ENCODE results near the gene KDM7A. TPM values are rescaled to one million over a fixed set of nuclear protein-coding genes. Genes with fewer than 3 reads are reported as not detected.

Gene KDM7A
- total RNA-seq, 1 experiment from 2014 or later = 6.6 TPM

- H2BK20ac ChIP-seq (ENCODE audit: low read depth, low read length, poor library complexity, severe bottlenecking) = no peak overlapping the region
- H3K23ac ChIP-seq (ENCODE audit: insufficient read length, low read depth, low read length) = no peak overlapping the region
- no peak overlapping the region for H2BK120ac ChIP-seq (ENCODE audit: low read depth, low read length, poor library complexity, severe bottlenecking)
- H2BK15ac ChIP-seq (ENCODE audit: low read depth, low read length) = no peak overlapping the region
- no peak overlapping the region for H3K14ac ChIP-seq (ENCODE audit: insufficient read depth, low read length)
- H3K9ac ChIP-seq (ENCODE audit: extremely low read depth, insufficient read length, low read length) = no peak overlapping the region
- H4K91ac ChIP-seq (ENCODE audit: insufficient read length, low read depth, low read length) = no peak overlapping the region
- H3K27ac ChIP-seq (ENCODE audit: insufficient read length, low read depth, low read length) = no peak overlapping the region
- H3K36me3 Mint-ChIP-seq (ENCODE audit: insufficient read depth in 1 of 3, low read depth in 3 of 3) = peaks cover 0 to 5% (median 0%) of the 10 kb centered on the region in 3 experiments; a peak in 2 of 7 replicates
- no peaks in the 10 kb centered on the region for H3K23me2 ChIP-seq (ENCODE audit: insufficient read length, low read depth, low read length, poor library complexity, severe bottlenecking)
- no peak for TF ChIP-seq CTCF (conservative IDR thresholded peaks at IDR 0.05)
- no peak overlapping the region for H2AK5ac ChIP-seq (ENCODE audit: insufficient read length, low read length)
- H3K9me3 ChIP-seq (ENCODE audit: control insufficient read depth, low read depth, low read length) = no peaks in the 10 kb centered on the region
- no peaks in the 10 kb centered on the region for H3K27me3 ChIP-seq (ENCODE audit: insufficient read depth, low read length)
- H2BK12ac ChIP-seq (ENCODE audit: insufficient read length, low read depth, low read length) = no peak overlapping the region
- H3K4me1 ChIP-seq (ENCODE audit: insufficient read depth, low read length) = no peaks in the 10 kb centered on the region
- H3K4me2 ChIP-seq (ENCODE audit: insufficient read depth, insufficient read length, low read length) = no peak overlapping the region
- no peak overlapping the region for H4K8ac ChIP-seq (replicated peaks; ENCODE audit: insufficient read length, low read depth, low read length)
- no peaks in the 10 kb centered on the region for H3K27me3 Mint-ChIP-seq (ENCODE audit: low read depth)
- H3K4ac ChIP-seq (ENCODE audit: low read depth, low read length) = no peak overlapping the region
- H3T11ph ChIP-seq (ENCODE audit: low read length) = no peak overlapping the region
- no peak for DNase-seq
- H3K56ac ChIP-seq (ENCODE audit: insufficient read length, low read depth, low read length) = no peak overlapping the region
- no peak overlapping the region for H3K4me3 Mint-ChIP-seq
- no peaks in the 10 kb centered on the region for H4K20me1 ChIP-seq (ENCODE audit: control insufficient read depth, insufficient read depth, insufficient read length)
- no peak overlapping the region for H2AFZ ChIP-seq (ENCODE audit: low read length)
- H3K79me2 ChIP-seq (ENCODE audit: insufficient read depth, low read length) = peaks cover 3% of the 10 kb centered on the region; the same call in 1 of the 2 replicates
- no peak overlapping the region for H3K18ac ChIP-seq (ENCODE audit: insufficient read length, low read depth, low read length)
- no peak overlapping the region; a peak in 1 of 7 replicates for H3K27ac Mint-ChIP-seq
- H4K5ac ChIP-seq (ENCODE audit: insufficient read length, low read depth, low read length) = no peak overlapping the region
- no peaks in the 10 kb centered on the region for H3K79me1 ChIP-seq (ENCODE audit: insufficient read depth, low read depth, low read length, poor library complexity, severe bottlenecking)
- H2BK5ac ChIP-seq (ENCODE audit: insufficient read length, low read length) = no peak overlapping the region
- no peaks in the 10 kb centered on the region for H3K9me3 Mint-ChIP-seq
- H3K4me1 Mint-ChIP-seq = no peaks in the 10 kb centered on the region
Measured at GRCh38 chr7:140142031-140142430, 34.8 kb downstream of the KDM7A start.

All from H9 (cell line).